Kidney epithelial cell (primary cell): Measurements from ENCODE around the gene CHRNA9. TPM values are rescaled to one million over a fixed set of nuclear protein-coding genes. Genes with fewer than 3 reads are reported as not detected.
A peak's percentile ranks its signal among the peaks of the same experiment; 100 is the strongest.

Source experiments
- DNase-seq: peaks from one replicate; pipeline ENCODE4 v3.0.0-alpha.2; 2010; ENCODE audit warnings: low read depth
- H3K27me3 ChIP-seq: 2 replicates; pipeline ENCODE4 v1.6.0; 2011; ENCODE audit warnings: low read length; ENCODE audit not compliant: control insufficient read depth, insufficient read depth
- H3K36me3 ChIP-seq: 2 replicates; pipeline ENCODE4 v1.5.1; 2011; ENCODE audit warnings: low read length; ENCODE audit not compliant: control insufficient read depth, insufficient read depth
- H3K4me3 ChIP-seq: 2 replicates; pipeline ENCODE4 v1.5.1; 2011; ENCODE audit warnings: low read depth, mild to moderate bottlenecking, control low read depth, low read length
- CTCF ChIP-seq: IDR thresholded peaks from 2 replicates; pipeline ENCODE4 v1.5.1; 2011; ENCODE audit warnings: mild to moderate bottlenecking, moderate library complexity, low read length, control low read depth, inconsistent platforms; ENCODE audit not compliant: insufficient read depth, poor library complexity, severe bottlenecking
- total RNA-seq: library from RNA; depleted of rRNA; stranded (reverse); fragments of >200 nt; gene quantifications from 2 replicates; pipeline ENCODE4 v1.2.3, GENCODE V29; 2015

CHRNA9 gene
- total RNA-seq, 1 donor from 2014 or later, result not detected

DNA sequence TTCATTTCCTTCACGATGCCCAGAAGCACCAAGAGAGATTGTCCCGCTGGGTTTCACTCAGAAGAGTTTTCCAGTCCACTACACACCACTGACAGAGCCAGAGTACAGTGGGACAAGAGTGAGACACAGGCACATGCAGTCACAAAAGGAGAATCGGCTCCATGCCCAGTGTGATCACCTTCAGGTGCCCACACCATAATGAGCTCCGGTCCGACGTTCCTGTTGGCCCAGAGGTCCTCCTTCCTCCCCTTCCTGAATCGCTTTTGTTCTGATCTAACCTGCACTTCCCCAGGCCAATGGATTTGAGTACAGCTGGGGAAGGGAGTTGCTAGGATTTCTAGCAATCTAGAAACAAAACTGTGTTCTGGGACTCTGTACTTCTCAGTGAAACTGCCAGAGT lies 4.6 kb upstream of the CHRNA9 start:
- Histone ChIP-seq H3K36me3 (no peaks in the 10 kb centered on the region), H3K4me3 (no peak overlapping the region), H3K27me3 (no peaks in the 10 kb centered on the region)
- DNase-seq, result no peak
- TF ChIP-seq CTCF, result no peak

DNA sequence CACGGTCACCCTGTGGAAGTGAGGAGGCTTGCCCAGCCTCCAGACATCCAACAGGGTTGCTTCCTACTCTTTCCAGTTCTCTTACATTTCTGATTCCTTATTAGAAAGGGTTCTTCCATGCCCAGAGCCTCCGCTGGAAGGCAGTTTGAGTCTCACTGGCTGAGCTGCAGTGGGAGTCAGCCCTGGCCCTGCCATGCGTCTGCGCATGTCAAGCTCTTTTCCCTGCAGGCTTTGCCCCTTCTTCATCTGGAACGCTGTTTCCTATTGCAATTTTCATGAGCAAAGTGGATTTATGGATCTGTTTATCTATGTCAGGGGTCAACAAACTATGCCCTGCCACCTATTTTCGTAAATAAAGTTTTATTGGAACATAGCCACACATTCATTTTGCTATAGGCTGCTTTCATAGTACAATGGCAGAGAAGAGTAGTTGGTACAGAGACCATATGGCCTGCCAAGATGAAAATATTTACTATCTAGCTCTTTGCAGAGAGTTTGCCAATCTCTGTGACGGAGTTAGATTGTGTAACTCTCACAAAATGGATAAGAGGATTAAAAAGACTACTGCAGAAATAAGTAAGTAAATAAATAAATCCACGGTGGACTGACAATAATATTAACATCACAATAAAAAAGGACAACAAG lies 3.9 kb upstream of the CHRNA9 start:
- DNase-seq, result no peak
- Histone ChIP-seq H3K27me3 (no peaks in the 10 kb centered on the region), H3K36me3 (no peaks in the 10 kb centered on the region), H3K4me3 (no peak overlapping the region)
- no peak for TF ChIP-seq CTCF

DNA sequence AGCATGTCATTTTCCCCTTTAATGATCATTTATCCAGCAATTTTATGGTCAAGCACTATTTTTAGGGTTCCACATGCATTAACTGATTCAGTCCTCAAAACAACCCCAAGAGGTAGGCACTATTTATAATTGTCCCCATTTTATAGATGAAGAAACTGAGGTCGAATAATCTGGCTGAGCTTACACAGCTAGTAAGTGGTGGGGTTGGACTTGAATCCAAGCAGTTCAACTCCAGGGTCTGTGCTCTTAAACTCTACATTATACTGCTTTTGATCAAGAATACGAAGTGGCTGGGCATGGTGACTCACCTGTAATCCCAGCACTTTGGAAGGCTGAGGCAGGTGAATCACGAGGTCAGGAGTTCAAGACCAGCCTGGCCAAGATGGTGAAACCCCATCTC lies 3.2 kb upstream of the CHRNA9 start:
- H3K4me3 ChIP-seq, result no peak overlapping the region
- TF ChIP-seq CTCF, result no peak
- DNase-seq, result no peak
- no peaks in the 10 kb centered on the region for H3K36me3 ChIP-seq
- no peaks in the 10 kb centered on the region for H3K27me3 ChIP-seq

GRCh38 chr4:40333921-40334352 lies 1.2 kb upstream of the CHRNA9 start:
- peak; percentile 71 for DNase-seq
- Histone ChIP-seq H3K27me3 (no peaks in the 10 kb centered on the region), H3K4me3 (no peak overlapping the region), H3K36me3 (no peaks in the 10 kb centered on the region)
- TF ChIP-seq CTCF, result no peak

- DNase-seq, result no peak
- Histone ChIP-seq H3K36me3 (no peaks in the 10 kb centered on the region), H3K27me3 (no peaks in the 10 kb centered on the region), H3K4me3 (no peak overlapping the region)
- TF ChIP-seq CTCF, result no peak
These were observed 377 bp downstream of the CHRNA9 start for GRCh38 chr4:40335525-40335894.

DNA sequence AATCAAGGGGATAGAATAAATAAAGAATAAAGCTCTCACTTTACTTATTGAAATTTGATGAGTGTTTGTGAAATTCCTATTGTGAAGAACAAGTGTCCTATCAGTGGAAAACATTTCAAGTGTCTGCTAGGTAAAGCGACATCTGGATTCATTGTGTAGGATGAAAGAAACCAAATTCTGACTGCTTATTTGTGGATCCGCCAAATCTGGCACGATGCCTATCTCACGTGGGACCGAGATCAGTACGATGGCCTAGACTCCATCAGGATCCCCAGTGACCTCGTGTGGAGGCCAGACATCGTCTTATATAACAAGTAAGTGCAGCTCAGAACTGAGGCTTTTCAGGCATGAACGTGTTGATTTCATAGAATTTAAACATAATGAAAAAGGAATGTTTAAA lies 1.9 kb downstream of the CHRNA9 start:
- no peak overlapping the region for H3K4me3 ChIP-seq
- H3K27me3 ChIP-seq, result no peaks in the 10 kb centered on the region
- no peaks in the 10 kb centered on the region for H3K36me3 ChIP-seq
- no peak for TF ChIP-seq CTCF
- DNase-seq, result no peak
